ENCODE data around the gene STX18.
"Not testable (repeated sequence)": the region's sequence is repeated elsewhere in the genome, so short reads cannot be mapped to it uniquely, and the experiment has no call there.

STX18 gene

DNA sequence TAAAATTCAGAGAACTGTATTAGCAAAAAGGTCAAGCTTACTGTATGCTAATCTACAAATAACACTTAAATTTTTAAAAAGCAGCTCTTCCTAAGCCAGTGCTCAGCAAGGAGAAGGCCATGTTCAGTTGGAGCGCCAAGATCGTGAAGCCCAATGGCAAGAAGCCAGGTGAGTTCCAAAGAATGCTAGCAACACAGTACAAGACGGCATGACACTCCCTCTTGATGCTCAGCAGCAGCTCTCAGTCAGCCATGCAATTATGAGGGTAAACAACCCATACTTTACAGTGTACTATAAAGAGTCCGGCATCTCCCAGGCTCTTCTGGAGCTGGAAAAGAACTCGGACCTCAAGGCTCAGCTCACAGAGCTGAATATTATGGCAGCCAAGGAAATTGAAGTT is 34.9 kb downstream of the STX18 start:
- Histone ChIP-seq H3K27ac (ENCODE audit: low read length) (no peak overlapping the region), H3K4me3 (ENCODE audit: low read length) (no peak overlapping the region)
- TF ChIP-seq EZH2 (optimal IDR thresholded peaks at IDR 0.05; ENCODE audit: low read depth, low read length) (no peak), EZH2phosphoT487 (IDR thresholded peaks at IDR 0.05; ENCODE audit: low read length) (no peak)
- TF ChIP-seq, protein P1, sequence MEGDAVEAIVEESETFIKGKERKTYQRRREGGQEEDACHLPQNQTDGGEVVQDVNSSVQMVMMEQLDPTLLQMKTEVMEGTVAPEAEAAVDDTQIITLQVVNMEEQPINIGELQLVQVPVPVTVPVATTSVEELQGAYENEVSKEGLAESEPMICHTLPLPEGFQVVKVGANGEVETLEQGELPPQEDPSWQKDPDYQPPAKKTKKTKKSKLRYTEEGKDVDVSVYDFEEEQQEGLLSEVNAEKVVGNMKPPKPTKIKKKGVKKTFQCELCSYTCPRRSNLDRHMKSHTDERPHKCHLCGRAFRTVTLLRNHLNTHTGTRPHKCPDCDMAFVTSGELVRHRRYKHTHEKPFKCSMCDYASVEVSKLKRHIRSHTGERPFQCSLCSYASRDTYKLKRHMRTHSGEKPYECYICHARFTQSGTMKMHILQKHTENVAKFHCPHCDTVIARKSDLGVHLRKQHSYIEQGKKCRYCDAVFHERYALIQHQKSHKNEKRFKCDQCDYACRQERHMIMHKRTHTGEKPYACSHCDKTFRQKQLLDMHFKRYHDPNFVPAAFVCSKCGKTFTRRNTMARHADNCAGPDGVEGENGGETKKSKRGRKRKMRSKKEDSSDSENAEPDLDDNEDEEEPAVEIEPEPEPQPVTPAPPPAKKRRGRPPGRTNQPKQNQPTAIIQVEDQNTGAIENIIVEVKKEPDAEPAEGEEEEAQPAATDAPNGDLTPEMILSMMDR (IDR thresholded peaks at IDR 0.05; ENCODE audit: low read length), result no peak

DNA sequence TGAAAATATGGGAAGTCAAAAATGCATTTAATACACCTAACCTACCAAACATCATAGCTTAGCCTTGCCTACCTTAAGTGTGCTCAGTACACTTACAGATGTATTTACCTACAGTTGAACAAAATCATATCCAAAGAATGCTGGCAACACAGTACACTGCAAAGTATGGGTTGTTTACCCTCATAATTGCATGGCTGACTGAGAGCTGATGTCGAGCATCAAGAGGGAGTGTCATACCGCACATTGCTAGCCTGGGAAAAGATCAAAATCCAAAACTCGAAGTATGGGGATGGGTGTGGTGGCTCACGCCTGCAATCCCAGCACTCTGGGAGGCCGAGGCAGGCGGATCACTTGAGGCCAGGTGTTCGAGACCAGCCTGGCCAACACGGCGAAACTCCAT is 36.6 kb downstream of the STX18 start:
- not testable (repeated sequence) for H3K27me3 ChIP-seq (replicated peaks; ENCODE audit: insufficient read depth, low read length); H4K20me1 ChIP-seq (ENCODE audit: insufficient read depth, low read length); H2AFZ ChIP-seq (ENCODE audit: low read length); H3K9ac ChIP-seq (ENCODE audit: low read length); H3K36me3 ChIP-seq (replicated peaks; ENCODE audit: insufficient read depth, low read length); H3K9me3 ChIP-seq (replicated peaks; ENCODE audit: insufficient read depth, low read length); H3K4me2 ChIP-seq (ENCODE audit: low read depth, low read length); DNase-seq; H3K4me3 ChIP-seq (ENCODE audit: low read length); H3K4me1 ChIP-seq (ENCODE audit: low read length); H3F3A ChIP-seq (ENCODE audit: insufficient read depth, low read length); H3K9me2 ChIP-seq (replicated peaks; ENCODE audit: insufficient read depth, low read length); H3K27ac ChIP-seq (ENCODE audit: low read length)
- H3K79me2 ChIP-seq (ENCODE audit: low read length), result peaks cover 71% of the 10 kb centered on the region

More for the DNA sequence above, 34.9 kb downstream of the STX18 start:
- H3K9me3 ChIP-seq (replicated peaks; ENCODE audit: insufficient read depth, low read length), result no peaks in the 10 kb centered on the region
- H3K36me3 ChIP-seq (replicated peaks; ENCODE audit: insufficient read depth, low read length), result no peaks in the 10 kb centered on the region
- no peak overlapping the region for H3K9ac ChIP-seq (ENCODE audit: low read length)
- no peaks in the 10 kb centered on the region; the same call in 1 of the 2 replicates for H4K20me1 ChIP-seq (ENCODE audit: insufficient read depth, low read length)
- H3K79me2 ChIP-seq (ENCODE audit: low read length), result peaks cover 67% of the 10 kb centered on the region
- H3K4me1 ChIP-seq (ENCODE audit: low read length), result peaks cover 3% of the 10 kb centered on the region; the same call in 1 of the 2 replicates
- DNase-seq, result no peak
- no peaks in the 10 kb centered on the region for H3K27me3 ChIP-seq (replicated peaks; ENCODE audit: insufficient read depth, low read length)
- H3K4me2 ChIP-seq (ENCODE audit: low read depth, low read length), result no peak overlapping the region
- H3K9me2 ChIP-seq (replicated peaks; ENCODE audit: insufficient read depth, low read length), result no peaks in the 10 kb centered on the region
- no peak overlapping the region for H2AFZ ChIP-seq (ENCODE audit: low read length)
- H3F3A ChIP-seq (ENCODE audit: insufficient read depth, low read length), result no peaks in the 10 kb centered on the region

DNA sequence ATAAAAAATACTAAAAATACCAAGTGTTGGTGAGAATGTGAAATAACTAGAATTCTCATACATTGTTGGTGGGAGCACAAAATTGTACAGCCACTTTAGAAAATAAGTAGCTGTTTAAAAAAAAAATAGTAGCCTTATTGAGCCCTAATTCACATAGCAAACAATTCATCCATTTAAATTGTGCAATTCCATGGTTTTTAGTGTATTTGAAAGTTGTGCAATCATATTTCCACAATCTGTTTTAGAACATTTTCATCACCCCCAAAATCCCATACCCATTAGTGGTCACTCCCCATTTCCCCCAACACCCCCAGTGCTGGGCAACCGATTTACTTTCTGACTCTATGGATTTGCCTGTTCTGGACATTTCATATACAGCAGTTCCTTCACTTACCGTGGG is 37.1 kb downstream of the STX18 start:
- Histone ChIP-seq H3K79me2 (ENCODE audit: low read length) (peaks cover 72% of the 10 kb centered on the region), H3K9ac (ENCODE audit: low read length) (no peak overlapping the region), H4K20me1 (ENCODE audit: insufficient read depth, low read length) (no peaks in the 10 kb centered on the region; the same call in 1 of the 2 replicates)

More for the DNA sequence above, 37.1 kb downstream of the STX18 start:
- Histone ChIP-seq H3K4me3 (ENCODE audit: low read length) (no peak overlapping the region), H3K9me2 (replicated peaks; ENCODE audit: insufficient read depth, low read length) (no peaks in the 10 kb centered on the region), H3K4me2 (ENCODE audit: low read depth, low read length) (no peak overlapping the region), H3K27me3 (replicated peaks; ENCODE audit: insufficient read depth, low read length) (no peaks in the 10 kb centered on the region), H2AFZ (ENCODE audit: low read length) (no peak overlapping the region), H3K27ac (ENCODE audit: low read length) (no peak overlapping the region), H3K4me1 (ENCODE audit: low read length) (peaks cover 3% of the 10 kb centered on the region; the same call in 1 of the 2 replicates), H3K36me3 (replicated peaks; ENCODE audit: insufficient read depth, low read length) (no peaks in the 10 kb centered on the region), H3F3A (ENCODE audit: insufficient read depth, low read length) (no peaks in the 10 kb centered on the region), H3K9me3 (replicated peaks; ENCODE audit: insufficient read depth, low read length) (no peaks in the 10 kb centered on the region)
- TF ChIP-seq EZH2phosphoT487 (IDR thresholded peaks at IDR 0.05; ENCODE audit: low read length), result no peak
- no peak for TF ChIP-seq EZH2 (optimal IDR thresholded peaks at IDR 0.05; ENCODE audit: low read depth, low read length)
- TF ChIP-seq, protein P1 (IDR thresholded peaks at IDR 0.05; ENCODE audit: low read length), result no peak
- DNase-seq, result no peak
